ENCODE results near the gene VRTN.

- TF ChIP-seq CTCF (IDR thresholded peaks at IDR 0.05) (no peak), EP300 (IDR thresholded peaks at IDR 0.05) (no peak)
Measured at GRCh38 chr14:74392616-74393570, 44.6 kb downstream of the VRTN start.

All from tibial nerve (tissue), 4 donors.